ENCODE data around the gene COQ10B.
A peak's percentile ranks its signal among the peaks of the same experiment; 100 is the strongest.
"Not testable (repeated sequence)": the region's sequence is repeated elsewhere in the genome, so short reads cannot be mapped to it uniquely, and the experiment has no call there.

COQ10B gene

DNA sequence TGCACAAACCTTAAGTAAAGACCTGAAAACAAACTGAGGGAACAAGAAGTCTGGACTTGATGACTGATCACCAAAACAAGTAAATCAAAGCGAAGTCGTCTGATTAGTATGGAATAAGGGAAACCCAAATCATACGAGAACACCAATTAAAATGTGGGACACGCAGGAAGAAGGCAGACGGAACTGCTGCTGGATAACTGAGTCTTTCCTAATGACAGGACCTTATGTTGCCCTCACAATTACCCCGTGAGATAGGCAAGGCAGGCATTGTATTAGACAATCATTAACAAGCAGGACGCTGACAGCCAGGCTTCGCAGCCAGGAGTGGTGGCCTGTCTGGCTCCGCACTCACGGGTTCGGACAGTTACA is 614 bp upstream of the COQ10B start:
- DNase-seq (ENCODE audit: low read depth): no peak

DNA sequence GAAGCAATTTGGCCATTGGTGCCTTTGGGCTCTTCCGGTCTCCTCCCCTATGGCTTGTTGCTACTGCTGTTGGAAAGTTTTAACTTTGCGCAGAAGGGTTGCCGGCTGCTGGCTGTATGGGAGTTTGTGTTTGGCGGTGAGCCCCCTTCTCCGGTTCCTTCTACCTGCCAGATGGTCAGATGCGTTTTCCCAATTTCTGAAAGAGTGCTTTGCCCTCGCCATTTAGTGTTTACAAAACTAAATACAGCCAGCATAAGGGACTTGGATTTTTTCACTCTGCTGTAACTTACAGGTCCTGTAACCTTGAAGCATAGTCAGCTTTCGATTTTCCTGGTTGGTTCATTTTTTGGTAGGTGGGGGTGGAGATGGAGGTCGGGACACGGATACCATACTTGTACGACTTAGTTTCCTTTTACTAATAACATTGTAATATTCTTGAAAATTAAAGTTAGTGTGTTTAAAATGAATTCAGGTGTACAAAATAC is 604 bp downstream of the COQ10B start:
- no peak for DNase-seq (ENCODE audit: low read depth)

DNA sequence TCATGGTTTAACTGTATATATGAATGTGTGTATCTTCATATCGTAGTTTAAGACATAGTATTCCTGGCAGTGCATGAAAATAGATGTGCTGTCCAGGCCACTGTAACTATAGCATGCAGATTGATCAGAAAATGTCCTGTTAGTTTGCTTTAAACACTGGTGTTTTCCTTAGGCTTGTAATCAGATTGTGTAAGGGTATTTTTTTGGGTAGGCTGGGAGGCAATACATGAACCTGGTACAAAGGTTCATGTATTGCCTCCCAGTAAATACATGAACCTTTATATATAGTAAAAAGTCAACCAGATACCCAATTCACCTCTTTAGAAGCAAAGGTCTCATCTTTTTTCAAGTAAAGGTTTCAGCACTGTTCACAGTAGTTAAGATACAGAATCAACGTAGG is 1.6 kb downstream of the COQ10B start:
- no peak for DNase-seq (ENCODE audit: low read depth)

DNA sequence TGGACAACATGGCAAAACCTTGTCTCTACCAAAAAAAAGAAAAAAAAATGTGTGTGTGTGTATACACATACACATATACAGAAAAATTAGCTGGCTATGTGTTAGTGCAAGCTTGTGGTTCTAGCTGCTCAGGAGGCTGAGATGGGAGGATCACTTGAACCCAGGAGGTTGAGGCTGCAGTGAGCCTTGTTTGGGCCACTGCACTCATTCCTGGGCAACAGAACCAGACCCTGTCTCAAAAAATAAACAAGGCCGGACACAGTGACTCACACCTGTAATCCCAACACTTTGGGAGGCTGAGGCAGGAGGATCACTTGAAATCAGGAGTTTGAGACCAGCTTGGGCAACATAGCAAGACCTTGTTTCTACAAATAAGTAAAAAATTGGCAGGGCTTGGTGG is 2.1 kb downstream of the COQ10B start:
- DNase-seq (ENCODE audit: low read depth): no peak

DNA sequence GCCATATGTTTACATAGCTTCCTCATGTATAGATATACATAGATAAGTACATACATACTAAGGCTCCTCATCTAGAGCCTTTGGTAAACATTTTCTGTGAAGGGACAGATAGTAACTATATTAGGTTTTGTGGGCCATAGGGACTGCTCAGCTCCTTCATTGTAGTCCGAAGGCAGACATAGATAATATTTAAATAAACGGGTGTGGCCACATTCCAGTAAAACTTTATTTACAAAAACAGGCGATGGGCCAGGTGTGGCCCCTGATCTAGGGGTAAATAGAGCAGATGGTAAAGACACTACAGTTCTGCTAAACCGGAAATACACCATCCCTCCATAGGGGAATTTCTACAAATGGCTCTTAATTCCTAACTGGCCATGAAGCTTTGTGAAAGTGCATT is 7.3 kb downstream of the COQ10B start:
- DNase-seq (ENCODE audit: low read depth): no peak

DNA sequence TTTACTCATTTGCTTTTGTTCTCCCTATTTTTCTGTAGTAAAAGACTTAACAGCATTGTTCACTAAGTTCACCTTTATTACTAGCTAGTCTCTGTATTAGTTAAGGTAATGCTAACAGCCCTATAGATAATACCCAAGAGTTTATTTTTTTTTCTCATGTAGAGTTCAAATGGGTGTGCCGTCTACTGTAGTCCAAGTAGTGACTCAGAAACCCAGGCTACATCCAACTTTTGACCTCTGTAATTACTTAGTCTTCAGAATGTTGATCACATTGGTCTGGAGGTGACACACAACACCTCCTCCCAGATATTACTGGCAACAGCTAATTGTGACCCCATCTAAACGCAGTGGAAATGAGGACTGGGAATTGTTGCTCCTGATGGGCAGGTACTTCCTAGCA is 7.7 kb downstream of the COQ10B start:
- no peak for DNase-seq (ENCODE audit: low read depth)

DNA sequence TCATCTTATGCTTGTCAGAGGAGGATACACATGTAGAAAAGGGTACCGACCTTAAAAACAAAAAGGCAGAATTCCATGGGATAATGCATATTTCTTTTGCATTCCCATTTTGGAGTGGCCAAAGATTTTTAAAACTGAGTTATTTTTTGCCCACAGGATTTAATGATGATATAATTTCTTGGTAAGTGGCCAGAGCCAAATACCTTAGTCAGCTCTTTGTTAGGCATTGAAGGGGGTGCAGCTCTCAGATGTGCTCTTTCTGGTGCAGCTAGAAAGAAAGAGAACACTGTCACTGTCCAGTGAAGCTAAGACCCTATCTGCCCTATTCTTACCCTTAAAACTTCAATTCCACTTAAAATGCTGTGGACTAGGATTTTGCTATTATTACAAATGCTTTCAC is 10.8 kb downstream of the COQ10B start:
- DNase-seq (ENCODE audit: low read depth): no peak

DNA sequence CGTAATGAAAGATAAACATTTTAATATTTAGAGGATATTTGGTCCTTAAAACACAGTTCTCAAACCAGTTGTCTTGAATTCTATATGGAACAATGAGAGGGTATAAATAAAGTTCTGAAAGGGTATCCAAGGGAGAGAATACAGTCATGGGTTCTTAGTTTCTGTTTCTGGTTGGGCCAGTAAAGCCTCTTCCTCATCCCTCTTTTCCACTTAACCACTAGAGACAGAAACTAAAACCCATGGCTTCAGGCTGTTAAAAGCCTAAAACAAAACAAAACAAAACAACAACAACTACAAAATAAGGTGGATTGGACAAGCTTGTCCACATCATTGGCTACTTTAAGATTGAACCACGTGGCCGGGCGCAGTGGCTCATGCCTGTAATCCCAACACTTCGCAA is 18.8 kb downstream of the COQ10B start:
- no peak for DNase-seq (ENCODE audit: low read depth)

DNA sequence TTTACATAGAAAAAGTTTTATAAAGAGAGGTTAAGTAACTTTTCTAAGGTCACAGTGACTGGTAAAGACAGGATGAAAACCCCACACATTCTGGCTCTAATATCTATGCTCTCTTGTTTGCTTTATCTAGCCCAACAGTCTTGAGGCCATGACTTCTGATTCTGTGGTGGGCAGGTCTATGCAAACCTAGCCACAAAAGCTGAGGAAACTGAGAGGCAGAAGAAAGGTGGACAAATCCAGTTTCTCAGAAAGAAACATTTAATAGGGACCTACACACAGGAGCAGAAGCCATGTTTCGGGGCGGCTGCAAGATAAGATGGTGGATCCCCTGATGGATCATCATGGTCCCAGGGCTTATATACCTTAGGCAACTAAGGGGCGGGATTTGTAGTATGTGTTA is 24.4 kb downstream of the COQ10B start:
- DNase-seq (ENCODE audit: low read depth): no peak

DNA sequence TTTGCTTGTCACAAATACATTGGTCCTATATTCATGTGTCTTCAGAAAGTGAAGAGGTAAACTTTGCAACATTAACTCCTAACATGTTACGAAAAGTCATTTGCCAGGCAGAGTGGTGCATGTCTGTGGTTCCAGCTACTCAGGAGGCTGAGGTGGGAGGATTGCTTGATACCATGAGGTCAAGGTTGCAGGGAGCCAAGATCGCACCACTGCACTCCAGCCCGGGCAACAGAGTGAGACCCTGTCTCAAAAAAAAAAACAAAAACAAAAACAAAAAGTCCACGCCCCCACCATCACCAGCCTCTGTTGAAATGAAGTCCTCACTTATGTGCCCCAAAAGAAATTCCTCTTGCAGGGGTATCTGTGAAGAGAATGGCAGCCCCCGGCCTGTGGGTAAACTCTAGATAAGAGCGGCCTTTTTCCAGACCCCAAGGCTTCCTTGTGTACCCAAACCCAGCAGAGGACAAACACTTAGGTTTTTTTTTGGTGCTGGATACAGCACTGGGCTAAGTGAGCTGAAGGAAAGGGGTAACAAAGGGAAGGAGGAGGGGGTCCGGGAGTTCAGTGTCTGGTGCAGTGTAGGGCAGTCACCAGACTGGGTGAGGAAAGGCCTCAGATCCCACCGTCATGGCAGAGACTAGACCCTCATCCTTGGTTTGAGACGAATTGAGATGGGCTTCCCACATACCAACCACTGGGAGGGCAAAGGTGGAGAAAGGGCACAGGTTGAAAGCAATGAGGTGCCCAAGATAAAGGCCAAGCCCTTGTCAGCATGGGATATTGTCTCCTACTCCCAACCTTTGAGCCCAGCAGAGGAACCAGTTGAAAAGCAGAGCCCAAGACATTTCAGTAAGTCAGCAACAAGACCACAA is 27.0 kb downstream of the COQ10B start:
- no peak for DNase-seq (ENCODE audit: low read depth)

DNA sequence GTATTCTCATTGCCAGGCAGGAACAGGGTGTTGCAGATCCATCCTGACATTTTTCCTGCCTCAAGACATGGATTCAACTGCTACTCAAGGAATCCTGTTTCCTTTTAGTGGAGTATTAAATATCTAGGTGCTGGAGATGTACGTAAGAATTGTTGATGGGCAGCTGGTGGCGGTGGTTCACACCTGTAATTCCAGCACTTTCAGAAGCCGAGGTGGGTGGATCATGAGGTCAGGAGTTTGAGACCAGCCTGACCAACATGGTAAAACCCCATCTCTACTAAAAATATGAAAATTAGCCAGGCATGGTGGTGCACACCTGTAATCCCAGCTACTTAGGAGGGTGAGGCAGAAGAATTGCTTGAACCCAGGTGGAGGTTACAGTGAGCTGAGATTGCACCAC is 30.9 kb downstream of the COQ10B start:
- DNase-seq (ENCODE audit: low read depth): not testable (repeated sequence)

DNA sequence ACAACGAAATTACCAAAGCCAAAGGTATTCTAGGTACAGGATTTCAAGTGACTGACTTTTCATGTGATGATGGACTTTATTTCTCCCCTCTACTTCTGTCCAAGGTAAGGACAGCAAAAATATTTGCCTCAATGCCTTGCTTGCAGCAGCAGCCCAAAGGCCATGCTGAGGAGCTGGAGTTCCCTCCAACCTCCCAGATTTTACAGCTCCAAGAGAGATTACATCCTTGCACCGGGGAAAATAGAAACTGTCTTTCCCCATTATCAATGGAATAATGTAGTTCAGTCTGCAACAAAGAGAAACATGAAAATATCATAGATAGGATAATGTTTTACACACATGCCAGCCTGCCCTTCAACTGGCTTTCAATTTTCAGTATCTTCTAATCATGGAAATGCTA is 32.8 kb downstream of the COQ10B start:
- no peak for DNase-seq (ENCODE audit: low read depth)

DNA sequence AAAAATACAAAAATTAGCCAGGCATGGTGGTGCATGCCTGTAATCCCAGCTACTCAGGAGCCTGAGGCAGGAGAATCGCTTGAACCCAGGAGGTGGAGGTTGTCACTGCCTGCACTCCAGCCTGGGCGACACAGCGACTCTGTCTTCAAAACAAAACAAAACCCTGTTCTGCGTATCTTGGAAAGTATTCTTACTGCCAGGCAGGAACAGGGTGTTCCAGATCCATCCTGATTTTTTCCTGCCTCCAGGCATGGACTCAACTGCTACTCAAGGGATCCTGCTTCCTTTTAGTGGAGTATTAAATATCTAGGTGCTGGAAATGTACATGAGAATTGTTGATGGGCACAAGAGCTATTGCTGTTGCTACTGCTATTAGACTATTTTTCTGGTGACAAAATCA is 34.0 kb downstream of the COQ10B start:
- DNase-seq (ENCODE audit: low read depth): no peak

DNA sequence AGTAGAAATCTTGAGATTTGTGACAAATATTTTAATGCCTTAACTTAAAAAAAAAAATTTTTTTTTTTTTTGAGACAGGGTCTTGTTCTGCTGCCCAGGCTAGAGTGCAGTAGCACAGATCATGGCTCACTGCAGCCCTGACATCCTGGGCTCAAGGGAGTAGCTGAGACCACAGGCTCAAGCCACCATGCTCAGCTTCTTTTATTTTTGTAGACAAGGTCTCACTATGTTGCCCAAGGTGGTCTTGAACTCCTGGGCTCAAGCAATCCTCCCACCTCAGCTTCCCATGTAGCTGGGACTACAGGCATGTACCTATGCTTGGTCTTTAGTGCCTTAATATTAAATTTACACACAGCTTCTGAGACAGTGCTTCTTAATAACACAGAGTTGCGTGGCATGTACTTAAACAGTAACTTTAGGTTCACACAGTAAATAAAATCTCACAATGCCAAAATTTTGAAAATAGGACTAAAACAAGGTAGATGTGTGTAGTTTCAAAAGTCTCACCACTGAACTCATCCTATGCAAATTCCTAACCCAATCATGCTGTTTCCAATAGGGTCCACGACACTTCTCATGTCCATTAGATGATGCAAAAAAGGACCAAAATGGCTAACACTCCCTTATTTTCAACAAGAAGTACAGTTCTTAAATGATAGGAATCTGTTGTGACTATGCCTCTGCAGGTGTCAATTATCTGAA is 42.2 kb downstream of the COQ10B start:
- no peak for DNase-seq (ENCODE audit: low read depth)

DNA sequence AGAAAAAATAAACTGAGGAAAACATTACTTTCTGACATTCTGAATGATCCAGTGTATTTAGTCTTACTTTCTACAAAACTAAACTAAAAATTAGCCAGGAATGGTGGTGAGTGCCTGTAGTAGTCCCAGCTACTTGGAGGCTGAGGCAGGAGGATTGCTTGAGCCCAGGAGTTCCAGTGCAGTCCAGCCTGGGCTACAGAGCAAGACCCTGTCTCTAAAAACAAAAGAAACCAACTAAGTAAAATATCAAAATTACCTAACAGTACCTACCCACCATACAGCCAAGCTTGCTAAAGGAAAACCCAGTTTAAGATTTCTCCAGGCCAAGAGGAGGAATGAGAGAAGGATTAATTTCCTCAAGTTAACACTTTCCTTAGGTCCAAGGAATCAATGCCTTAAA is 43.3 kb downstream of the COQ10B start:
- no peak for DNase-seq (ENCODE audit: low read depth)

DNA sequence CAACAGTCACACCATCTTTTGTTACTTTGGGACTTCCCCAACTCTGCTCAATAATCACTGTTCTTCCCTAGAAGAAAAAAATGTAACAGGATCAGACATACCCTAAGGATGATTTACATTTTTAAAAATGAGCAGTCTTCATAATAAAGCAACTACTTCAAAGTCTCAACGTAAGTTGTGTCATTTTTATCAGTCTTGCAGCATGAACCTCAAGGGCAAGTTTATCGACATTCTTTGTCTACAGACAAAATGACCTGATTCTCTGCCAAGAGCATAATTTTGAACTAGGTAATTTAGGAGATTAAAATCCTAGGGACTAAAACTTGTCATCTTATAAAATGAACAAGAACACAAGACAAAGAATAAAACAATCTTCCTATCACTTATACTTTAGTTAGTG is 44.0 kb downstream of the COQ10B start:
- DNase-seq (ENCODE audit: low read depth): no peak

DNA sequence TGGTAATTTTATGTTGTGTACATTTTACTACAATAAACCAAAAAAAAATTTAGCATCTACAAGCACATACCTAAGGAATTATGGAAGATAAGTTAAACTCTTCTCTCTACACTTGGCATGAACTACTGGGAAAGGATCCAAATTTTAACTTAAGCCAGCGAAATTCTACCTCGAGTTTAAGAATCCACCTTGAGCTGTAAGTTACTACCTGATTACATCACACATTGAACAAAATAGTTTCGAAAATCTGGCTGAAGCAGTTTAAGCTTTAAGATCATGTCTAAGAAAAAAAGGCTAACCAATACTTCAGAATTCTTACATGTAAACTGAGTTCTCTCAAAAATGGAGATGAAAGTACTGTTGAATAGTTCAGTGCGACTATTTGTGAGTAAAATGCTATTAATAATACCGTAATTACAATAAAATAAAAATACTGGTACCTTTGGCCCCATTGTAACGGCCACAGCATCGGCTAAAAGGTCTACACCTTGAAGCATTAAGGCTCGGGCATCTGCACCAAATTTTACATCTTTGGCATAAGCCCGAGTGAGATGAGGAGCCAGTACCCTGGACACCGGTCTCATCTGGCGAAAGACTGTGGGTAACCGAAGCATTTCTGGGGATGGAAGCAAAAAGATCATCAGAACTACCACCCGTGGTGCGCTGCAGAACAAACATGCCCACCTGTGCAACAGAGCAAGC is 45.0 kb downstream of the COQ10B start:
- DNase-seq (ENCODE audit: low read depth): no peak

DNA sequence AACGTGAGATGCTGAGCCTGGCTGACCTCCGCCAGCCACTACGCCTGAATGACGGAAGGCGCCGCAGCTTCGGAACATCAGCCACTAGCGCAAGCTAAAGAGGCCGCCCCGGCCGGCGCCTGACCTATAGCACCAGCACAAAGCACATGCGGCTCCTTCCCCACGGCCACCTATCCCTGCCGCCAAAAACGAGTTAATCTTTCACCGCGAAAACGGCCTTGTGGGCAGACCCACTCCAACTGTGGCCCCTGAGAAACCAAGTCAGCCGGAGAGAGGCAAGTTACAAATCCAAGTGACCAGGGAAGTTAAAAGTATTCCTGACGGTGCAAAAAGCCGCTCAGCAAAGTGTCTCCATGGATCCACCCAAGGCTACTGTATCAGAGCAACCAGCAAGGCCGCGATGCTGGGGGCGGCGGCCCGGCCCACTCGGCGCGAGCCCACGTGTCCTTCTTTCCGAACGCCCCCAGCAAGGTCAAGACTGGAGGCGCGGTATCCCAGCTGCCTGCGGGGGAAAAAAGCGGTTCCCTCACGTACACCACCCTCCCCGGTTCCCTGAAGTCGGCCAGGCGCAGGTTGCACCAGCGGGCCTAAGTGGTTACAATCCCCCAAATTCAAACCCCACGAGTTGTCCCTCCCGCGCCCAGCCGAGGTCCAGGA is 45.7 kb downstream of the COQ10B start:
- peak; percentile 19 for DNase-seq (ENCODE audit: low read depth)

DNA sequence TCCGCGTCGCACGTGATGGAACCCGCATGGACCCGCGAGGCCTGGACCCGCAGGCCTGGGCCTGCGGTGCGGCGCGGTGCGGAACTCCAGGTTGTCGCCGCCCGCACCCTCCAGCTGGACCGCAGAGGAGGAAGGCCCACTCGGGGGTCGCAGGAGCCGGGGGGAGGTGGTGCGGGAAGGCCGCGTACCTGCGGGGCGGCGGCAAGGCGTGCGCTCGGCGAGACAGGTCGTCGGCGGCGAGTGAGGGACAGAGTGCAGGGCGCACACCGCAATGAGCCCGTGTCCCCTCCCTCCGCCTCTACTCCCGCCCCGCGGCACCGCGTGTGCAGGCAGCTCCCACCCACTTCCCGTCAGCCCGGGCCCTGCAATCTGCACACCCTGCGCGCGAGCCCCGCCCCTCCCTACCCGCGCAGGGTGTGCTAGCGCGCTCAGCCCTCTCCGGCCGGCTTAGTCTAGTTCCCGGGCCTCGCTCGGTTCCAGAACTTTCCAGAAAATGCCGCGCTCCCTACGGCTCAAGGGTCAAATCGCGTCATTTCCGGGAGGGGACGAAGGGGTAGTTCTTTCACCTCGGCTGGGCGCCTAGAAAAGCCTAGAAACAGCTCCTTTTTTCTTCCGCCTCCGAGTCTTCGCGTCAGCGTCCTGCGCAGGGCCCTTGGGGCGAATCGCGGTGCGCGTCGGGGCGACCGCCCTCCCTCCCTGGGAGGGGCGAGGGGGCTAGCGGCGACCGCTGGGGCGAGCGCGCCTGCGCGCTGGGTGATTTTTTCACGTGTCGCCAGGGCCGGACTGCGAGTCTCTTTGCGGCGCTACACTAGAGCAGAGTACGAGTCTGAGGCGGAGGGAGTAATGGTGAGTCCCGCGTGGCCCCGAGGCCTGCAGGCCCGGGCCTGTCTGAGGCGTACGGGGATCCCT is 46.5 kb downstream of the COQ10B start, which contains the start of the genes HSPD1 and HSPE1:
Gene HSPD1, minus strand, starts transcription at position 247 of the 909 bp plus-strand sequence. CDS start 992 bp downstream, outside the sequence.
Gene HSPE1, plus strand, starts transcription at position 786 of the 909 bp plus-strand sequence. Its CDS starts 58 bp downstream, at position 844.
- peak; percentile 95 for DNase-seq (ENCODE audit: low read depth)

DNA sequence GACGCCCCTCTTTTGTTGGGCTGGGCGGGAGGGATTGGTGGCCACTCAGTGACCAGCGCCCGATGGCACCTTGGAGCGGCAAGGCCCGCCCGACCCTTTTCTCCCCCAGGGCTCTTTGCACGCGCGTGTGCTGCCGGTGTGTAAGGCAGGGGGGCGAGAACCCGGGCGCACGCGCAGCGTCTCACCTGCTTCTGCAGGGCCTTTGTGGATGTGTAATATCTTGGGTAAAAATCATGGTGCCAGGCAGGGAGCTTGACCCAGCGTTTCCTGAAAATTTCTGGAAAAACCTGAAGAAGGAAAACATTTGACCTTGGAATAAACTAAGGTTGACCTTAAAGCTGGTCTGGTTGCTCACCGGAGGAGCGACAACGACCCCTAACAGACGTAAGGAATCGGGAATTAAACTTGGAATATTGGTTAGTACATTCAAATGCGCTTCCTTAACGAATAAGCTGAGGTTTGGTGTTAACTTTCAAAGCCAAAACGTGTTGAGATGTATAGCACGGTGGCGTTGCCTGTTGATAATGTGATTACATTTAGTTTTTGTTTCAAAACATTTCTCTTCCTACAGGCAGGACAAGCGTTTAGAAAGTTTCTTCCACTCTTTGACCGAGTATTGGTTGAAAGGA is 47.3 kb downstream of the COQ10B start:
- DNase-seq (ENCODE audit: low read depth): no peak

DNA sequence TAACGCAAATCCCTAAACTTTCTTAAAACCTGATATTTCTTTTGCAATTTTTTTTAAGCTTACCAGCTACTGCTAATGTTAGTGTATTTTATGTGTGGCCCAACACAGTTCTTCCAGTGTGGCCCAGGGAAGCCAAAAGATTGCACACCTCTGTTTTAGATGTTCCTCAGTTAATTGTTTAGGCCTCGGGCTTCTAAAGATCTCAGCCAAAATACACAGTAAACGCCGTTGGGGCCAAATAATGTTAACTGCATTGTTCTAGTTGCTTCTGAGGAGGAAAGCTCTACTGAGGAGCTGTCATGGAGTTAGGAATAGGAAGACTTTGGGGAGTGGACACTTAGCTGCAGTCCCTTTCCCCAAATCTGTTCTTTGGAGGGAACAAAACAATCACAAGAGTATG is 48.8 kb downstream of the COQ10B start:
- DNase-seq (ENCODE audit: low read depth): no peak
